ENCODE data around the gene SPTA1.
A peak's percentile ranks its signal among the peaks of the same experiment; 100 is the strongest.

DNA sequence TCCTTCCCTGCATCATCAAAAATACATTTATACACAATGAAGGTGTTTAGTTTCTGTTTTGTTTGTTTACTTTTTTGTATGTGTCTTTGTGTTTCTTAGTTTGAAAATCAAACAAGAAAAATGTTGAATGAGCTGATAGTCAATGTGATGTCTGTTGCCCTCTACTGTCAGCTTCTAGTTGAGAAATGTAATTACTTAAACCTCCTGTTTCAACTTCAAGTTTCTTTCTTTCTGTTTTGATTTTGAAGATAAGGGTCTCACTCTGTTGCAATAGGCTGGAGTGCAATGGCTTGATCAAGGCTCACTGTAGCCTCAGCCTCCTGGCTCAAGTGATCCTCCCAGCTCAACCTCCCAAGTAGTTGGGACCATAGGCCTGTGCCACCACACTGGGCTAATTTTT is 37.5 kb downstream of the SPTA1 start:
- TF ChIP-seq CTCF (IDR thresholded peaks at IDR 0.05; ENCODE audit: low read length) (peak; percentile 13; the same call in 1 of the 2 replicates), EZH2 (IDR thresholded peaks at IDR 0.05; ENCODE audit: borderline replicate concordance, low read length) (no peak)
